ENCODE results near the gene GM2A. TPM values are rescaled to one million over a fixed set of nuclear protein-coding genes. Genes with fewer than 3 reads are reported as not detected.

The GM2A gene
- total and polyA plus RNA-seq, 9 of the 15 experiments (the other 6 are each of a cell fraction or from before 2014, with no cell fraction given) = 5.8 to 36.0 (median 10.0) TPM

GRCh38 chr5:151224372-151224771, 28.6 kb upstream of the GM2A start:
- no peaks in the 10 kb centered on the region for H3K9me3 ChIP-seq (replicated peaks; ENCODE audit: control insufficient read depth, insufficient read depth, low read depth, low read length)
- H3K27ac ChIP-seq (ENCODE audit: extremely low read depth, low read depth, low read length) = no peak overlapping the region
- peak overlapping the region; percentile 87; the same call in 1 of the 2 replicates for H3K4me3 ChIP-seq
- TF ChIP-seq GTF3C2 (IDR thresholded peaks at IDR 0.05; ENCODE audit: borderline replicate concordance, extremely low read depth, insufficient read length) = no peak
- TF ChIP-seq ZNF384 (IDR thresholded peaks at IDR 0.05; ENCODE audit: low read depth, low read length) = 0 out of 2 replicates have a peak, but pooled peaks have one; percentile 30
- TF ChIP-seq CHD4 (IDR thresholded peaks at IDR 0.05; ENCODE audit: insufficient read depth, insufficient replicate concordance, low read depth, low read length, poor library complexity, severe bottlenecking) = no peak
- TF ChIP-seq SPI1 (IDR thresholded peaks at IDR 0.05; ENCODE audit: borderline replicate concordance, low read depth, low read length) = peak; percentile 67
- intact Hi-C loops (cut with micrococcal nuclease) = no loop called here
- H2AFZ ChIP-seq (ENCODE audit: low read depth, low read length) = peak overlapping the region; percentile 86
- ChIA-PET POLR2A (interaction anchor here (0.5 to 1.7 kb wide), 6 partner anchors 9 to 680 kb away, joined by 3 to 14 read pairs (median 3); no protein-coding TSS in a partner anchor), CTCF (ENCODE audit: low intra/inter-chr PET ratio) (no interaction called here)
- no peaks in the 10 kb centered on the region; the same call in 2 of the 3 replicates for H3K79me2 ChIP-seq (ENCODE audit: control insufficient read depth, insufficient read depth, low read length)
- WGBS (ENCODE audit: insufficient coverage, low coverage, missing lambda C conversion rate) = 54% methylated on average over 5 of the region's 6 CpGs
- H3K9me1 ChIP-seq (ENCODE audit: control insufficient read depth, insufficient read depth, low read length) = no peaks in the 10 kb centered on the region
- no peak overlapping the region for H3K9ac ChIP-seq (ENCODE audit: insufficient read depth in 1 of 2, low read depth in 2 of 2, low read length in 2 of 2)
- in situ Hi-C loops (cut with MboI) = no loop called here
- ATAC-seq = no peak
- H4K20me1 ChIP-seq (replicated peaks; ENCODE audit: control insufficient read depth, insufficient read depth, low read length) = no peaks in the 10 kb centered on the region
- FAIRE-seq = no peak
- H3K36me3 ChIP-seq (ENCODE audit: control insufficient read depth, insufficient read depth, low read length) = no peaks in the 10 kb centered on the region
- no TSS peak for BruUV-seq (replicated peaks)
- H3K27me3 ChIP-seq (ENCODE audit: control insufficient read depth in 2 of 2, insufficient read depth in 2 of 2, low read length in 2 of 2) = no peaks in the 10 kb centered on the region
- H3K4me2 ChIP-seq (ENCODE audit: insufficient read depth, low read length) = no peak overlapping the region
- no peak for DNase-seq (ENCODE audit: extremely low read depth in 1 of 4, low spot score in 3 of 4)
- H3K4me1 ChIP-seq (replicated peaks in 1 of 2; ENCODE audit: control insufficient read depth in 2 of 2, insufficient read depth in 2 of 2, low read length in 2 of 2) = peaks cover 19 to 24% of the 10 kb centered on the region in 2 experiments; a peak in 4 of 5 replicates
